Spleen (tissue), 11 donors: ENCODE measurements around the gene STRA8. TPM values are rescaled to one million over a fixed set of nuclear protein-coding genes. Genes with fewer than 3 reads are reported as not detected.

Experiments used
- DNase-seq: peaks from one replicate; pipeline ENCODE4 v3.0.0-alpha.2; 2020
- H3K27ac ChIP-seq, 8 donors: fragments of 200-600 bp; sonication (generic) in 7 of 8; 1 replicate in 4 of 8; 2 replicates in 4 of 8; pipeline versions ENCODE4 v1.5.0 to v1.8.0; 2016 to 2021; ENCODE audit warnings: inconsistent platforms in 4 of 8, mild to moderate bottlenecking in 4 of 8, moderate library complexity in 1 of 8
- H3K27me3 ChIP-seq, 7 donors: fragments of 200-600 bp; sonication (generic) in 6 of 7; replicated peaks in 1 of 7; 1 replicate in 4 of 7; 2 replicates in 3 of 7; pipeline versions ENCODE4 v1.5.0 to v1.8.0; 2016 to 2021; ENCODE audit warnings: inconsistent platforms in 3 of 7, mild to moderate bottlenecking in 1 of 7
- H3K36me3 ChIP-seq, 6 donors: fragments of 200-600 bp; sonication (generic) in 5 of 6; 1 replicate in 4 of 6; 2 replicates in 2 of 6; pipeline versions ENCODE4 v1.5.0 to v1.8.0; 2016 to 2021; ENCODE audit warnings: inconsistent platforms in 2 of 6
- H3K4me1 ChIP-seq, 6 donors: fragments of 200-600 bp; sonication (generic) in 5 of 6; 1 replicate in 3 of 6; 2 replicates in 3 of 6; pipeline versions ENCODE4 v1.5.0 to v1.8.0; 2016 to 2021; ENCODE audit warnings: inconsistent platforms in 3 of 6
- H3K4me3 ChIP-seq, 8 donors: fragments of 200-600 bp; sonication (generic) in 7 of 8; 1 replicate in 4 of 8; 2 replicates in 4 of 8; pipeline versions ENCODE4 v1.5.0 to v1.8.0; 2016 to 2021; ENCODE audit warnings: inconsistent platforms in 4 of 8, mild to moderate bottlenecking in 4 of 8, moderate library complexity in 2 of 8
- H3K9me3 ChIP-seq, 8 donors: fragments of 200-600 bp; sonication (generic) in 7 of 8; 1 replicate in 4 of 8; 2 replicates in 4 of 8; pipeline versions ENCODE4 v1.5.0 to v1.8.0; 2016 to 2021; ENCODE audit warnings: inconsistent platforms in 4 of 8
- POLR2A ChIP-seq, 3 donors: fragments of 450-650 bp; IDR thresholded peaks; one replicate each; pipeline ENCODE4 v1.5.1; 2017; ENCODE audit warnings: antibody characterized with exemption in 3 of 3, mild to moderate bottlenecking in 1 of 3
- POLR2AphosphoS5 ChIP-seq, 3 donors: sonication (generic); formaldehyde crosslinking; IDR thresholded peaks; one replicate each; pipeline ENCODE4 v1.5.1; 2017; ENCODE audit warnings: antibody characterized with exemption in 3 of 3
- WGBS, 5 donors: extraction: QIAGEN DNeasy Blood & Tissue Kit in 3 of 5; methylation state at CpG; one replicate each; pipeline versions ENCODE4 v1.1.5 to v1.1.7; 2013 to 2018; 5-methylcytosine and 5-hydroxymethylcytosine counted together
- intact Hi-C: fragments of 100-400 bp; cut with DNase I; formaldehyde crosslinking; loops from one replicate; pipeline ENCODE4 v1.15.0; 2023; ENCODE audit warnings: low total_unique reads
- polyA plus RNA-seq, 3 donors: library from polyadenylated mRNA; stranded (reverse); fragments of 200-250 nt; gene quantifications; one replicate each; pipeline ENCODE4 v1.2.1, GENCODE V29; 2013
- total RNA-seq, 7 donors: library from RNA; depleted of rRNA in 3 of 7; stranded (reverse); fragments of >200 nt in 3 of 7; fragmentation: NEBNext Ultra II Directional in 4 of 7; extraction: Animal tissue kit (Norgen Biotek cat#: 25700) in 4 of 7; gene quantifications; one replicate each; pipeline versions ENCODE4 v1.1.0 to v1.2.1, GENCODE V29; 2016 to 2021
- TF ChIP-seq, protein P1 (sequence below), 11 experiments: fragments of 200-600 bp in 7 of 11; fragments of 450-650 bp in 4 of 11; sonication (generic) in 4 of 11; IDR thresholded peaks in 8 of 11; conservative IDR thresholded peaks in 3 of 11; 1 replicate in 7 of 11; 2 replicates in 4 of 11; pipeline versions ENCODE4 v1.4.0 to v1.8.0; 2016 to 2021; ENCODE audit warnings: antibody characterized with exemption in 11 of 11, inconsistent platforms in 4 of 11, mild to moderate bottlenecking in 1 of 11
- donor health status: healthy with polysubstance abuse.
- donor health status: DM: no; HTN: no; CAD: no; lungs with moderate emphysema.
- donor health status: DM: no; HTN: no; CAD: no.
- donor health status: Bipolar disorder and iron deficiency.
- donor health status: healthy.
- donor health status: DM: no; HTN: no; CAD: no.
- donor health status: DM: yes; HTN: yes; CAD: no.

Gene STRA8
- total and polyA plus RNA-seq, 10 donors: not detected

DNA sequence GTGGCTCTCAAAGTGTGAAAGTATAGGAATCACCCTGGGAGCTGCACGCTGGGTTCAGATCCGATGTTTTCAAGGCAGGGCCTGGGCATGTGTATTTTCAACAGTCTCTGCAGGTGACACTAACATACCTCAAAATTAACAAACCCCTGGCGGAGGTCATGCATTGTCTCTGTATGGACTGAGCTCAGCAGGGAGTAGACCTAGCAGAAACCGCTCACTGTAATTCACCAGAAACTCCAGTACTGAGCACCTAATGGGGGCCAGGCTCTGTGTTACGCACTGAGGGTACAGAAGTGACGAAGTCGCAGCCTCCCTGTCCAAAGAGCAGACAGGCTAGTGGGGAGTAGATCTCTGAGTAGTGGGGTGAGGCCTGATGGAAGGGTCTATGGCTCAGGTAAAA lies 5.6 kb downstream of the STRA8 start:
- peaks cover 0 to 7% (median 0%) of the 10 kb centered on the region in 6 donors for H3K4me1 ChIP-seq
- H3K36me3 ChIP-seq: no peaks in the 10 kb centered on the region
- TF ChIP-seq, protein P1, sequence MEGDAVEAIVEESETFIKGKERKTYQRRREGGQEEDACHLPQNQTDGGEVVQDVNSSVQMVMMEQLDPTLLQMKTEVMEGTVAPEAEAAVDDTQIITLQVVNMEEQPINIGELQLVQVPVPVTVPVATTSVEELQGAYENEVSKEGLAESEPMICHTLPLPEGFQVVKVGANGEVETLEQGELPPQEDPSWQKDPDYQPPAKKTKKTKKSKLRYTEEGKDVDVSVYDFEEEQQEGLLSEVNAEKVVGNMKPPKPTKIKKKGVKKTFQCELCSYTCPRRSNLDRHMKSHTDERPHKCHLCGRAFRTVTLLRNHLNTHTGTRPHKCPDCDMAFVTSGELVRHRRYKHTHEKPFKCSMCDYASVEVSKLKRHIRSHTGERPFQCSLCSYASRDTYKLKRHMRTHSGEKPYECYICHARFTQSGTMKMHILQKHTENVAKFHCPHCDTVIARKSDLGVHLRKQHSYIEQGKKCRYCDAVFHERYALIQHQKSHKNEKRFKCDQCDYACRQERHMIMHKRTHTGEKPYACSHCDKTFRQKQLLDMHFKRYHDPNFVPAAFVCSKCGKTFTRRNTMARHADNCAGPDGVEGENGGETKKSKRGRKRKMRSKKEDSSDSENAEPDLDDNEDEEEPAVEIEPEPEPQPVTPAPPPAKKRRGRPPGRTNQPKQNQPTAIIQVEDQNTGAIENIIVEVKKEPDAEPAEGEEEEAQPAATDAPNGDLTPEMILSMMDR (IDR thresholded peaks at IDR 0.05 in 8 of 11, conservative IDR thresholded peaks at IDR 0.05 in 3 of 11): no peak
- TF ChIP-seq POLR2A (IDR thresholded peaks at IDR 0.05) (no peak), POLR2AphosphoS5 (IDR thresholded peaks at IDR 0.05) (no peak)
- peaks cover 0 to 11% (median 0%) of the 10 kb centered on the region in 7 donors for H3K27me3 ChIP-seq
- no peak overlapping the region for H3K4me3 ChIP-seq
- intact Hi-C loops: no loop called here
- WGBS, 5 donors: 90 to 98% (median 96%) methylated on average over 6 to 7 of the region's 7 CpGs
- DNase-seq: no peak
- no peak overlapping the region for H3K27ac ChIP-seq
- no peaks in the 10 kb centered on the region for H3K9me3 ChIP-seq

GRCh38 chr7:135240441-135240840 lies 6.8 kb downstream of the STRA8 start:
- peaks cover 0 to 7% (median 0%) of the 10 kb centered on the region in 6 donors for H3K4me1 ChIP-seq
- peaks cover 0 to 11% (median 0%) of the 10 kb centered on the region in 7 donors for H3K27me3 ChIP-seq
- 82 to 91% (median 85%) methylated on average over 9 of the region's 9 CpGs for WGBS, 5 donors
- H3K36me3 ChIP-seq: no peaks in the 10 kb centered on the region
- no peaks in the 10 kb centered on the region for H3K9me3 ChIP-seq
- no peak for DNase-seq
- no peak overlapping the region for H3K4me3 ChIP-seq
- TF ChIP-seq, protein P1 (IDR thresholded peaks at IDR 0.05 in 8 of 11, conservative IDR thresholded peaks at IDR 0.05 in 3 of 11): no peak
- TF ChIP-seq POLR2A (IDR thresholded peaks at IDR 0.05): no peak
- TF ChIP-seq POLR2AphosphoS5 (IDR thresholded peaks at IDR 0.05): no peak
- no peak overlapping the region for H3K27ac ChIP-seq
- intact Hi-C loops: no loop called here

DNA sequence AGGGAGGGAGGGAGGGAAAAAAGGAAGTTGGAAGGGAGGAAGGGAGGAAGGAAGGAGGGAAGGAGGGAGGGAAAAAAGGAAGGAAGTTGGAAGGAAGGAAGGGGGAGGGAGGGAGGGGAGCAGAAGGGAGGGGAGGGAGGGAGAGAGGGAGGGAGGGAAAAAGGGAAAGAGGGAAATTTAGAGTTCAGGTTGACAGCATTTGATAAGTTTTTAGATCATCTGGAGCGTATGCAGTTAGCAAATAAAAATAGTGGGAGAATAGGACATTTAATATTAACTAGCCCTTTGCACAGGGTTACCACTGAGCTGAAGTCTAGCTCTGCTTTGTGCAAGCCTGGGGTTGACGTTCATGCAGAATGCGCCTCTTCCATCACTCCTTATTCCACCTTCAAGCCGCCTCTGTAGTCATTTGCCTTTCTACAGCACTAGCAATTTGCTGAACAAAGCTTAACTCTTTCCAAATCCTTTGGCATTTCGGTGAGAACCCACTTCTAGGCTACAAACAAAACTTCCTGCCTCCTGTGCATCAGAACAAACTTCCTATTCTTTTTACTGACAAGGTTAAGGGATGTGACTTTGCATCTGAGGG lies 8.6 kb downstream of the STRA8 start:
- 68 to 81% (median 78%) methylated on average over 5 of the region's 5 CpGs for WGBS, 5 donors
- DNase-seq: no peak
- Histone ChIP-seq H3K4me1 (no peaks in the 10 kb centered on the region), H3K27me3 (peaks cover 0 to 11% (median 0%) of the 10 kb centered on the region in 7 donors), H3K36me3 (no peaks in the 10 kb centered on the region), H3K27ac (no peak overlapping the region), H3K4me3 (no peak overlapping the region), H3K9me3 (no peaks in the 10 kb centered on the region)
- intact Hi-C loops: no loop called here
- TF ChIP-seq, protein P1 (IDR thresholded peaks at IDR 0.05 in 8 of 11, conservative IDR thresholded peaks at IDR 0.05 in 3 of 11): no peak
- TF ChIP-seq POLR2AphosphoS5 (IDR thresholded peaks at IDR 0.05) (no peak), POLR2A (IDR thresholded peaks at IDR 0.05) (no peak)

GRCh38 chr7:135245226-135246190 lies 11.9 kb downstream of the STRA8 start:
- 90 to 94% (median 91%) methylated on average over 9 of the region's 9 CpGs for WGBS, 5 donors
- Histone ChIP-seq H3K36me3 (no peaks in the 10 kb centered on the region), H3K27me3 (no peaks in the 10 kb centered on the region), H3K9me3 (no peaks in the 10 kb centered on the region), H3K27ac (no peak overlapping the region), H3K4me1 (peaks cover 0 to 6% (median 0%) of the 10 kb centered on the region in 6 donors), H3K4me3 (no peak overlapping the region)
- intact Hi-C loops: no loop called here
- no peak for DNase-seq
- no peak for TF ChIP-seq POLR2A (IDR thresholded peaks at IDR 0.05)
- TF ChIP-seq, protein P1 (IDR thresholded peaks at IDR 0.05 in 8 of 11, conservative IDR thresholded peaks at IDR 0.05 in 3 of 11): no peak
- no peak for TF ChIP-seq POLR2AphosphoS5 (IDR thresholded peaks at IDR 0.05)
